HepG2 (cell line): ENCODE data around the gene PANK4. TPM values are rescaled to one million over a fixed set of nuclear protein-coding genes. Genes with fewer than 3 reads are reported as not detected.

ENCODE experiments used
- ATAC-seq: fragments of 200-7000 bp; cut with Tn5 transposase; 3 replicates; pipeline ENCODE4 v1.9.1; 2020; ENCODE audit warnings: mild to moderate bottlenecking, moderate library complexity
- BruUV-seq: library from RNA; stranded (reverse); fragments of 400-500 nt; replicated peaks from 2 replicates; lab custom pipeline; 2021; lab: Mats Ljungman, UMichigan
- CTCF ChIA-PET: fragments of 300-600 bp; formaldehyde crosslinking; extraction: SDS; loops from one replicate; lab custom pipeline; 2021; ENCODE audit warnings: low total read pairs, inconsistent platforms, low intra/inter-chr PET ratio; lab: Yijun Ruan, JAX
- POLR2A ChIA-PET: fragments of 350-600 bp; sonication (Branson Sonifier 250); formaldehyde crosslinking; loops from one replicate; lab custom pipeline; 2020; ENCODE audit warnings: antibody characterized with exemption, inconsistent platforms; lab: Yijun Ruan, JAX
- DNase-seq: peaks from one replicate; pipeline ENCODE4 v3.0.0-alpha.2; 2015; ENCODE audit warnings: low spot score
- FAIRE-seq: peaks from 3 replicates; lab custom pipeline; 2011; peaks lifted over from hg19 to GRCh38; lab: Jason Lieb, UNC
- H2AFZ ChIP-seq: one replicate; pipeline ENCODE4 v1.6.1; 2011; ENCODE audit warnings: low read length, inconsistent platforms
- H3K27ac ChIP-seq: fragments of 300-600 bp; 3 replicates; pipeline ENCODE4 v1.8.0; 2011; ENCODE audit warnings: mixed run types, mild to moderate bottlenecking, mixed read lengths, low read length, inconsistent platforms; ENCODE audit not compliant: insufficient read depth; ENCODE audit errors: extremely low read length
- H3K27me3 ChIP-seq, 2 experiments: fragments of 200-600 bp in 1 of 2; 2 replicates in 1 of 2; 3 replicates in 1 of 2; pipeline versions ENCODE4 v1.6.0 to v1.8.0; 2011; ENCODE audit warnings: low read length in 2 of 2, mild to moderate bottlenecking in 2 of 2, moderate library complexity in 2 of 2, inconsistent platforms in 1 of 2; ENCODE audit not compliant: insufficient read depth in 2 of 2, control insufficient read depth in 1 of 2
- H3K36me3 ChIP-seq, 2 experiments: fragments of 200-600 bp in 1 of 2; replicated peaks in 1 of 2; 2 replicates in 1 of 2; 3 replicates in 1 of 2; pipeline versions ENCODE4 v1.5.1 to v1.8.0; 2011; ENCODE audit warnings: low read length in 2 of 2, inconsistent platforms in 1 of 2; ENCODE audit not compliant: insufficient read depth in 2 of 2, control insufficient read depth in 1 of 2
- H3K4me1 ChIP-seq: 2 replicates; pipeline ENCODE4 v1.5.1; 2012; ENCODE audit warnings: low read length, inconsistent platforms; ENCODE audit not compliant: insufficient read depth
- H3K4me2 ChIP-seq: 2 replicates; pipeline ENCODE4 v1.6.0; 2011; ENCODE audit warnings: low read depth, low read length, inconsistent platforms
- H3K4me3 ChIP-seq, 3 experiments: fragments of 200-600 bp in 1 of 3; sonication (generic), shearing (Covaris generic) in 1 of 3; replicated peaks in 1 of 3; 2 replicates each; pipeline ENCODE4 v1.5.1; 2011 to 2016; ENCODE audit warnings: low read length in 3 of 3, inconsistent platforms in 2 of 3, low read depth in 2 of 3, mild to moderate bottlenecking in 2 of 3, control low read depth in 1 of 3, mixed read lengths in 1 of 3; ENCODE audit not compliant: insufficient read depth in 1 of 3
- H3K79me2 ChIP-seq: one replicate; pipeline ENCODE4 v1.6.1; 2011; ENCODE audit warnings: low read length, inconsistent platforms; ENCODE audit not compliant: insufficient read depth
- H3K9ac ChIP-seq: 2 replicates; pipeline ENCODE4 v1.6.0; 2011; ENCODE audit warnings: mild to moderate bottlenecking, low read depth, low read length, inconsistent platforms; ENCODE audit not compliant: insufficient read depth
- H3K9me3 ChIP-seq: 2 replicates; pipeline ENCODE4 v1.5.1; 2012; ENCODE audit warnings: mild to moderate bottlenecking, low read length
- H4K20me1 ChIP-seq: 2 replicates; pipeline ENCODE4 v1.6.0; 2011; ENCODE audit warnings: inconsistent platforms, mild to moderate bottlenecking, low read length, moderate library complexity; ENCODE audit not compliant: insufficient read depth
- RBM22 ChIP-seq: fragments of 200-400 bp; formaldehyde crosslinking; optimal IDR thresholded peaks from 2 replicates; pipeline ENCODE3; 2017; ENCODE audit warnings: mild to moderate bottlenecking, low read length, moderate library complexity
- SMARCC2 ChIP-seq: fragments of 450-650 bp; IDR thresholded peaks from 2 replicates; pipeline ENCODE4 v1.6.1; 2017; ENCODE audit warnings: antibody characterized with exemption, mild to moderate bottlenecking
- SOX5 ChIP-seq: IDR thresholded peaks from 2 replicates; pipeline ENCODE4 v1.6.1; 2016; ENCODE audit warnings: borderline replicate concordance
- ZNF329 ChIP-seq: sonication (generic); formaldehyde crosslinking; IDR thresholded peaks from 2 replicates; pipeline ENCODE4 v1.9.0; 2021; ENCODE audit warnings: low read depth, mild to moderate bottlenecking, missing genetic modification reagents
- ZNF598 ChIP-seq: sonication (generic); formaldehyde crosslinking; IDR thresholded peaks from 2 replicates; pipeline ENCODE4 v1.5.1; 2020; ENCODE audit warnings: mild to moderate bottlenecking, missing genetic modification reagents, borderline replicate concordance
- ZNF609 ChIP-seq: sonication (generic); formaldehyde crosslinking; IDR thresholded peaks from 2 replicates; pipeline ENCODE4 v1.4.0; 2020; ENCODE audit warnings: mild to moderate bottlenecking, missing genetic modification reagents, borderline replicate concordance
- WGBS: methylation state at CpG from one replicate; pipeline ENCODE4 v1.1.6; 2017; ENCODE audit warnings: low lambda C conversion rate; 5-methylcytosine and 5-hydroxymethylcytosine counted together
- in situ Hi-C: cut with HindIII; loops from 2 replicates; pipeline ENCODE4 v1.10.0; 2017; ENCODE audit warnings: low pct_unique_long_range_greater_than_20kb; ENCODE audit not compliant: extremely low pct_ligation_motif_present
- intact Hi-C: fragments of 100-400 bp; cut with micrococcal nuclease; formaldehyde crosslinking; loops from one replicate; pipeline ENCODE4 v1.10.0; 2022; ENCODE audit not compliant: unreplicated experiment
- polyA plus RNA-seq, 8 experiments: library from polyadenylated mRNA; depleted of rRNA in 3 of 8; stranded (reverse) in 7 of 8; unstranded in 1 of 8; fragments of >200 nt; fragmentation: Illumina TruSeq in 4 of 8; extraction: Trizol in 4 of 8; gene quantifications; 2 replicates each; pipeline versions ENCODE4 v1.2.1 to v1.2.3, GENCODE V29; 2011 to 2016; ENCODE audit warnings: low read depth in 4 of 8, missing spikeins in 1 of 8, mixed read lengths in 1 of 8; ENCODE audit not compliant: insufficient read depth in 1 of 8
- total RNA-seq, 5 experiments: library from RNA; depleted of rRNA; stranded (reverse); fragments of >200 nt; fragmentation: Illumina TruSeq; extraction: Trizol; gene quantifications; 2 replicates each; pipeline ENCODE4 v1.2.3, GENCODE V29; 2016; ENCODE audit warnings: low read depth in 1 of 5
- TF ChIP-seq, protein P1 (sequence below): sonication (generic); formaldehyde crosslinking; IDR thresholded peaks from 2 replicates; pipeline ENCODE4 v1.4.0; 2020; ENCODE audit warnings: missing genetic modification reagents
- TF ChIP-seq, protein P2 (sequence below): sonication (generic); formaldehyde crosslinking; conservative IDR thresholded peaks from 2 replicates; pipeline ENCODE4 v1.8.0; 2022; ENCODE audit warnings: low read depth, missing genetic modification reagents

Gene PANK4
- total and polyA plus RNA-seq, 2 of the 13 experiments (the other 11 are each of a cell fraction or from before 2014, with no cell fraction given) = 17.4 to 19.3 TPM

DNA sequence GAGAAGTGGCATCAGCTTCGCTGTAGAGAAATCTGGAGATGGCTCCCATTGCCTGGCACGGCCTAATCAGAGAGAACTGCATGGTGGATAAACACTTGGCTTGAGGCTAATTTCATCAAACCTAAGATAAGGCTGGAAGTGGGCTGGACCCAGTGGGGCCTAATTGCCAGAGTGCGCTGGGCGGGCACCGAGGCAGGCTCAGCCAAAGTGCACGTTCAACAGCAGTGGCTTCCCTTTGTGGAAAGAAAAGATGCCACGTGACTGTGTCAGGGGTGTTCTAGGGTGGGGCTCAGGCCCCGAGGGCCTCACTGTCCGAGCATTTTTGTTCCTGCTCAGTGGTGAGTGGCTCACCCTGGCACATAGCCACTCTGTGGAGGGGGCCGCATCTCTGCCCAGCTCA is 44.5 kb downstream of the PANK4 start:
- Histone ChIP-seq H3K4me2 (no peak overlapping the region), H3K27ac (no peak overlapping the region), H3K9ac (no peak overlapping the region), H3K36me3 (no peaks in the 10 kb centered on the region), H3K4me3 (no peak overlapping the region), H3K27me3 (peaks cover 6 to 33% of the 10 kb centered on the region in 2 experiments; a peak in 4 of 5 replicates), H2AFZ (no peak overlapping the region), H3K79me2 (no peaks in the 10 kb centered on the region), H3K9me3 (no peaks in the 10 kb centered on the region), H4K20me1 (no peaks in the 10 kb centered on the region), H3K4me1 (peaks cover 11% of the 10 kb centered on the region; the same call in 1 of the 2 replicates)
- in situ Hi-C loops (no loop called here), intact Hi-C loops (no loop called here)
- TF ChIP-seq SOX5 (CRISPR knock-in tag) (no peak), SMARCC2 (no peak), ZNF609 (no peak), ZNF329 (CRISPR knock-in tag) (no peak), RBM22 (no peak), ZNF598 (no peak)
- TF ChIP-seq, protein P1, sequence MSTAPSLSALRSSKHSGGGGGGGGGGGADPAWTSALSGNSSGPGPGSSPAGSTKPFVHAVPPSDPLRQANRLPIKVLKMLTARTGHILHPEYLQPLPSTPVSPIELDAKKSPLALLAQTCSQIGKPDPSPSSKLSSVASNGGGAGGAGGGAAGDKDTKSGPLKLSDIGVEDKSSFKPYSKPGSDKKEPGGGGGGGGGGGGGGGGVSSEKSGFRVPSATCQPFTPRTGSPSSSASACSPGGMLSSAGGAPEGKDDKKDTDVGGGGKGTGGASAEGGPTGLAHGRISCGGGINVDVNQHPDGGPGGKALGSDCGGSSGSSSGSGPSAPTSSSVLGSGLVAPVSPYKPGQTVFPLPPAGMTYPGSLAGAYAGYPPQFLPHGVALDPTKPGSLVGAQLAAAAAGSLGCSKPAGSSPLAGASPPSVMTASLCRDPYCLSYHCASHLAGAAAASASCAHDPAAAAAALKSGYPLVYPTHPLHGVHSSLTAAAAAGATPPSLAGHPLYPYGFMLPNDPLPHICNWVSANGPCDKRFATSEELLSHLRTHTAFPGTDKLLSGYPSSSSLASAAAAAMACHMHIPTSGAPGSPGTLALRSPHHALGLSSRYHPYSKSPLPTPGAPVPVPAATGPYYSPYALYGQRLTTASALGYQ = no peak
- TF ChIP-seq, protein P2, sequence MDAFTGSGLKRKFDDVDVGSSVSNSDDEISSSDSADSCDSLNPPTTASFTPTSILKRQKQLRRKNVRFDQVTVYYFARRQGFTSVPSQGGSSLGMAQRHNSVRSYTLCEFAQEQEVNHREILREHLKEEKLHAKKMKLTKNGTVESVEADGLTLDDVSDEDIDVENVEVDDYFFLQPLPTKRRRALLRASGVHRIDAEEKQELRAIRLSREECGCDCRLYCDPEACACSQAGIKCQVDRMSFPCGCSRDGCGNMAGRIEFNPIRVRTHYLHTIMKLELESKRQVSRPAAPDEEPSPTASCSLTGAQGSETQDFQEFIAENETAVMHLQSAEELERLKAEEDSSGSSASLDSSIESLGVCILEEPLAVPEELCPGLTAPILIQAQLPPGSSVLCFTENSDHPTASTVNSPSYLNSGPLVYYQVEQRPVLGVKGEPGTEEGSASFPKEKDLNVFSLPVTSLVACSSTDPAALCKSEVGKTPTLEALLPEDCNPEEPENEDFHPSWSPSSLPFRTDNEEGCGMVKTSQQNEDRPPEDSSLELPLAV (CRISPR knock-in tag) = no peak
- no peak for DNase-seq
- no peak for ATAC-seq
- WGBS = 22% methylated on average over 2 of the region's 10 CpGs
- FAIRE-seq = no peak
- ChIA-PET POLR2A (no interaction called here), CTCF (no interaction called here)
- BruUV-seq = no TSS peak
